Gastroesophageal sphincter (tissue), 4 donors: ENCODE data around the gene ARF6. TPM values are rescaled to one million over a fixed set of nuclear protein-coding genes. Genes with fewer than 3 reads are reported as not detected.

Experiments used
- ATAC-seq: fragments of 150-250 bp; one replicate; pipeline ENCODE4 v1.9.1; 2016; ENCODE audit warnings: mild to moderate bottlenecking, moderate library complexity
- H3K27ac ChIP-seq, 4 donors: fragments of 200-600 bp; sonication (generic) in 3 of 4; 1 replicate in 3 of 4; 2 replicates in 1 of 4; pipeline ENCODE4 v1.5.1; 2016 to 2019
- H3K27me3 ChIP-seq: fragments of 200-600 bp; sonication (generic); one replicate; pipeline ENCODE4 v1.5.1; 2019
- H3K36me3 ChIP-seq, 2 donors: fragments of 200-600 bp; sonication (generic); one replicate each; pipeline ENCODE4 v1.5.1; 2019; ENCODE audit warnings: control low read depth in 1 of 2
- H3K4me1 ChIP-seq, 3 donors: fragments of 200-600 bp; sonication (generic); 1 replicate in 2 of 3; 2 replicates in 1 of 3; pipeline ENCODE4 v1.5.1; 2016 to 2019; ENCODE audit warnings: control low read depth in 2 of 3
- H3K4me3 ChIP-seq, 2 donors: fragments of 200-600 bp; sonication (generic); one replicate each; pipeline ENCODE4 v1.5.1; 2019; ENCODE audit warnings: mild to moderate bottlenecking in 1 of 2, moderate library complexity in 1 of 2
- H3K9me3 ChIP-seq, 3 donors: fragments of 200-600 bp; sonication (generic); one replicate each; pipeline ENCODE4 v1.5.1; 2017 to 2019; ENCODE audit warnings: control low read depth in 2 of 3
- EP300 ChIP-seq: sonication (generic); formaldehyde crosslinking; IDR thresholded peaks from one replicate; pipeline ENCODE4 v1.6.1; 2017; ENCODE audit warnings: antibody characterized with exemption, mild to moderate bottlenecking
- POLR2A ChIP-seq, 2 donors: fragments of 450-650 bp; IDR thresholded peaks; one replicate each; pipeline ENCODE4 v1.6.1; 2017; ENCODE audit warnings: antibody characterized with exemption in 2 of 2, mild to moderate bottlenecking in 2 of 2, moderate library complexity in 1 of 2
- POLR2AphosphoS5 ChIP-seq: sonication (generic); formaldehyde crosslinking; IDR thresholded peaks from one replicate; pipeline ENCODE4 v1.6.1; 2017; ENCODE audit warnings: antibody characterized with exemption
- WGBS, 2 donors: methylation state at CpG; one replicate each; pipeline ENCODE4 v1.1.5; 2018; ENCODE audit warnings: low coverage in 1 of 2; 5-methylcytosine and 5-hydroxymethylcytosine counted together
- total RNA-seq, 4 donors: library from RNA; depleted of rRNA; stranded (reverse); fragments of >200 nt; gene quantifications; one replicate each; pipeline ENCODE4 v1.1.0, GENCODE V29; 2016
- TF ChIP-seq, protein P1 (sequence below), 4 experiments: fragments of 200-600 bp in 2 of 4; fragments of 450-650 bp in 2 of 4; sonication (generic) in 1 of 4; IDR thresholded peaks; one replicate each; pipeline ENCODE4 v1.5.1; 2017 to 2019; ENCODE audit warnings: antibody characterized with exemption in 4 of 4, mild to moderate bottlenecking in 2 of 4, moderate library complexity in 2 of 4

The ARF6 gene
- total RNA-seq, 4 donors from 2014 or later: 43.1 to 59.6 (median 51.3) TPM

DNA sequence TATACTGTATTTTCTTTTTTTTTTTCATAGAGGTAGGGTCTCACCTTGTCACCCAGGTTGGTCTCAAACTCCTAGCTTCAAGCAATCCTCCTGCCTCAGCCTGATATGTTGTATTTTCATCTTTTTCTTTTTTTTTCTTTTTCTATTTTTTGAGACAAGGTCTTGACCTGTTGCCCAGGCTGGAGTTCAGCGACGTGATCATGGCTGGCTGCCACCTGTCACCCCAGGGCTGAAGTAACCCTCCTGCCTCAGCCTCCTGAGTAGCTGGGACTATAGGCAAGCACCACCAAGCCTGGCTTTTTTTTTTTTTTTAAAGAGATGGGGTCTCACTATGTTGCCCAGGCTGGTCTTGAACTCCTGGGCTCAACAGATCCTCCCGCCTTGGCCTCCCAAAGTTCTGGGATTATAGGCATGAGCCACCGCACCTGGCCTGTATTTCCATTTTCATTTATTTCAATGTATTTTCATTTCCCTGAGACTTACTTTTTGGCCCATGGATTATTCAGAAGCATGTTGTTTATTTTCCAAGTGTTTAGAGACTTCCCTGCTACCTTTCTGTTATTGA lies 16.2 kb upstream of the ARF6 start:
- no peak for TF ChIP-seq POLR2A (IDR thresholded peaks at IDR 0.05)
- TF ChIP-seq EP300: no peak
- TF ChIP-seq, protein P1, sequence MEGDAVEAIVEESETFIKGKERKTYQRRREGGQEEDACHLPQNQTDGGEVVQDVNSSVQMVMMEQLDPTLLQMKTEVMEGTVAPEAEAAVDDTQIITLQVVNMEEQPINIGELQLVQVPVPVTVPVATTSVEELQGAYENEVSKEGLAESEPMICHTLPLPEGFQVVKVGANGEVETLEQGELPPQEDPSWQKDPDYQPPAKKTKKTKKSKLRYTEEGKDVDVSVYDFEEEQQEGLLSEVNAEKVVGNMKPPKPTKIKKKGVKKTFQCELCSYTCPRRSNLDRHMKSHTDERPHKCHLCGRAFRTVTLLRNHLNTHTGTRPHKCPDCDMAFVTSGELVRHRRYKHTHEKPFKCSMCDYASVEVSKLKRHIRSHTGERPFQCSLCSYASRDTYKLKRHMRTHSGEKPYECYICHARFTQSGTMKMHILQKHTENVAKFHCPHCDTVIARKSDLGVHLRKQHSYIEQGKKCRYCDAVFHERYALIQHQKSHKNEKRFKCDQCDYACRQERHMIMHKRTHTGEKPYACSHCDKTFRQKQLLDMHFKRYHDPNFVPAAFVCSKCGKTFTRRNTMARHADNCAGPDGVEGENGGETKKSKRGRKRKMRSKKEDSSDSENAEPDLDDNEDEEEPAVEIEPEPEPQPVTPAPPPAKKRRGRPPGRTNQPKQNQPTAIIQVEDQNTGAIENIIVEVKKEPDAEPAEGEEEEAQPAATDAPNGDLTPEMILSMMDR (IDR thresholded peaks at IDR 0.05): no peak
- TF ChIP-seq POLR2AphosphoS5: no peak
- WGBS, 2 donors: 100% methylated on average over 2 of the region's 4 CpGs; no CpG with 5 or more reads in 1 of the 2 donors
- no peak overlapping the region for H3K27ac ChIP-seq
- no peaks in the 10 kb centered on the region for H3K9me3 ChIP-seq
- no peak overlapping the region for H3K4me3 ChIP-seq
- H3K36me3 ChIP-seq: no peaks in the 10 kb centered on the region
- H3K4me1 ChIP-seq: peaks cover 0 to 6% (median 0%) of the 10 kb centered on the region in 3 donors
- H3K27me3 ChIP-seq: no peaks in the 10 kb centered on the region
- ATAC-seq: no peak

DNA sequence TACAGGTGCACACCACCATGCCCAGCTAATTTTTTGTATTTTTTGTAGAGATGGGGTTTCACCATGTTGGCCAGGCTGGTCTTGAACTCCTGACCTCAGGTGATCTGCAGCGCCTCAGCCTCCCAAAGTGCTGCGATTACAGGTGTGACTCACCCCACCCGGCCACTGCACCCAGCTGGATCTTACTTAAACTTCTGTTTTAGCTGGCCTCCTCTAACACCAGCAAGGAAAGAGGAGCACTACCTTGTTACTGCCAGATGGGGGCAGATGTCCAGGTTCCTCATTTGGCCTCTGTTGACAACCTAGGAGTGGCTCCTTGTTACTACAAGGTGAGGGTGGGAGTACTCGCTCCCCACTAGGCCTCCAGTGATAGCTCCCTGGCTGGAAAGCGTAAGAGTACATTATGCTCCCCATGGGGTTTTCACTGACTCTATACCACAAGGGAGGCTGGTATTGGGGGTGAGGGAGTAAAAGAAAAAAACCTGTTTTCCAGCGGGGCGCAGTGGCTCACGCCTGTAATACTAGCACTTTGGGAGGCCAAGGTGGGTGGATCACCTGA lies 13.2 kb upstream of the ARF6 start:
- 47% methylated on average over 3 of the region's 8 CpGs; no CpG with 5 or more reads in 1 of the 2 donors for WGBS, 2 donors

GRCh38 chr14:49880267-49881064 lies 12.4 kb upstream of the ARF6 start:
- 33 to 53% methylated on average over 3 to 6 of the region's 9 CpGs for WGBS, 2 donors
- no peak for TF ChIP-seq EP300
- TF ChIP-seq, protein P1 (IDR thresholded peaks at IDR 0.05): no peak
- no peak for TF ChIP-seq POLR2AphosphoS5
- TF ChIP-seq POLR2A (IDR thresholded peaks at IDR 0.05): no peak

More for the DNA sequence above, 13.2 kb upstream of the ARF6 start:
- Histone ChIP-seq H3K27ac (no peak overlapping the region), H3K4me3 (no peak overlapping the region), H3K27me3 (no peaks in the 10 kb centered on the region), H3K36me3 (no peaks in the 10 kb centered on the region), H3K9me3 (no peaks in the 10 kb centered on the region), H3K4me1 (peaks cover 0 to 6% (median 0%) of the 10 kb centered on the region in 3 donors)
- ATAC-seq: peak; percentile 50
- TF ChIP-seq POLR2A (IDR thresholded peaks at IDR 0.05) (no peak), EP300 (no peak), POLR2AphosphoS5 (no peak)
- TF ChIP-seq, protein P1 (IDR thresholded peaks at IDR 0.05): peak; percentile 23 to 65 (median 52)

GRCh38 chr14:49881350-49882001 lies 11.4 kb upstream of the ARF6 start:
- no peaks in the 10 kb centered on the region for H3K27me3 ChIP-seq
- WGBS, 2 donors: 86 to 89% methylated on average over 3 of the region's 4 CpGs
- H3K4me3 ChIP-seq: no peak overlapping the region
- H3K36me3 ChIP-seq: no peaks in the 10 kb centered on the region
- no peaks in the 10 kb centered on the region for H3K9me3 ChIP-seq
- H3K4me1 ChIP-seq: peaks cover 0 to 6% (median 0%) of the 10 kb centered on the region in 3 donors
- TF ChIP-seq, protein P1 (IDR thresholded peaks at IDR 0.05): no peak
- TF ChIP-seq EP300: no peak
- no peak for TF ChIP-seq POLR2AphosphoS5
- no peak for TF ChIP-seq POLR2A (IDR thresholded peaks at IDR 0.05)
- no peak overlapping the region for H3K27ac ChIP-seq
- ATAC-seq: no peak

More at GRCh38 chr14:49880267-49881064, 12.4 kb upstream of the ARF6 start:
- Histone ChIP-seq H3K27ac (no peak overlapping the region), H3K9me3 (no peaks in the 10 kb centered on the region), H3K36me3 (no peaks in the 10 kb centered on the region), H3K4me1 (peaks cover 0 to 6% (median 0%) of the 10 kb centered on the region in 3 donors), H3K27me3 (no peaks in the 10 kb centered on the region), H3K4me3 (no peak overlapping the region)
- ATAC-seq: no peak
